GM12873 (cell line): ENCODE measurements around the gene SLC44A4.

Experiments used
- CTCF ChIP-seq: IDR thresholded peaks from 2 replicates; pipeline ENCODE4 v1.5.1; 2012; ENCODE audit warnings: low read depth, mild to moderate bottlenecking, moderate library complexity, low read length, control low read depth; ENCODE audit not compliant: insufficient read depth; ENCODE audit errors: missing control alignments

Gene SLC44A4

GRCh38 chr6:31898383-31899011 is 19.7 kb upstream of the SLC44A4 start:
- TF ChIP-seq CTCF: no peak

GRCh38 chr6:31897612-31898382 is 19.0 kb upstream of the SLC44A4 start, which contains the start of gene EHMT2:
TSS of gene EHMT2 (minus strand) at chr6:31897698. CDS start at chr6:31897677, 21 bp downstream.
- TF ChIP-seq CTCF: peak; percentile 7

- TF ChIP-seq CTCF: no peak
These were observed 18.2 kb upstream of the SLC44A4 start for GRCh38 chr6:31896856-31897611.

- no peak for TF ChIP-seq CTCF
These were observed 17.7 kb upstream of the SLC44A4 start for GRCh38 chr6:31896493-31896855.

- no peak for TF ChIP-seq CTCF
These were observed 14.0 kb upstream of the SLC44A4 start for GRCh38 chr6:31892821-31893220.

GRCh38 chr6:31889331-31889972 is 10.7 kb upstream of the SLC44A4 start:
- TF ChIP-seq CTCF: no peak
